ENCODE measurements around the gene KRTAP5-11.
"Not testable (repeated sequence)": the region's sequence is repeated elsewhere in the genome, so short reads cannot be mapped to it uniquely, and the experiment has no call there.

Gene KRTAP5-11

GRCh38 chr11:71568704-71569349 is 13.8 kb downstream of the KRTAP5-11 start:
- no peaks in the 10 kb centered on the region for H3K36me3 ChIP-seq (ENCODE audit: control insufficient read depth, insufficient read depth, low read length)
- H3K27ac ChIP-seq (ENCODE audit: low read length) = no peak overlapping the region
- H3K4me3 ChIP-seq (ENCODE audit: low read length) = no peak overlapping the region
- no peak for DNase-seq (ENCODE audit: low read depth, low spot score)
- WGBS (ENCODE audit: insufficient coverage, insufficient read length) = no CpG with 5 or more reads among the region's 8 CpGs
- no peaks in the 10 kb centered on the region for H3K27me3 ChIP-seq (ENCODE audit: control insufficient read depth, insufficient read depth, low read length)
- H3K4me1 ChIP-seq (ENCODE audit: control insufficient read depth, insufficient read depth, low read length) = 0 out of 2 replicates have a peak, but pooled peaks cover 2% of the 10 kb centered on the region
- no peaks in the 10 kb centered on the region for H3K9me3 ChIP-seq (ENCODE audit: control insufficient read depth, insufficient read depth, low read length)

- H3K27ac ChIP-seq (ENCODE audit: low read length); DNase-seq (ENCODE audit: low read depth, low spot score); H3K4me3 ChIP-seq (ENCODE audit: low read length); H3K4me1 ChIP-seq (ENCODE audit: control insufficient read depth, insufficient read depth, low read length); H3K36me3 ChIP-seq (ENCODE audit: control insufficient read depth, insufficient read depth, low read length); H3K9me3 ChIP-seq (ENCODE audit: control insufficient read depth, insufficient read depth, low read length); H3K27me3 ChIP-seq (ENCODE audit: control insufficient read depth, insufficient read depth, low read length): not testable (repeated sequence)
- WGBS (ENCODE audit: insufficient coverage, insufficient read length) = no CpG with 5 or more reads among the region's 8 CpGs
Observed at GRCh38 chr11:71567633-71568032, 15.0 kb downstream of the KRTAP5-11 start.

- WGBS (ENCODE audit: insufficient coverage, insufficient read length) = no CpG with 5 or more reads among the region's 21 CpGs
- not testable (repeated sequence) for DNase-seq (ENCODE audit: low read depth, low spot score); H3K4me3 ChIP-seq (ENCODE audit: low read length); H3K27me3 ChIP-seq (ENCODE audit: control insufficient read depth, insufficient read depth, low read length); H3K36me3 ChIP-seq (ENCODE audit: control insufficient read depth, insufficient read depth, low read length); H3K9me3 ChIP-seq (ENCODE audit: control insufficient read depth, insufficient read depth, low read length); H3K27ac ChIP-seq (ENCODE audit: low read length); H3K4me1 ChIP-seq (ENCODE audit: control insufficient read depth, insufficient read depth, low read length)
Observed at GRCh38 chr11:71566626-71567599, 15.8 kb downstream of the KRTAP5-11 start.

GRCh38 chr11:71566081-71566620 is 16.5 kb downstream of the KRTAP5-11 start:
- Histone ChIP-seq H3K36me3 (ENCODE audit: control insufficient read depth, insufficient read depth, low read length) (no peaks in the 10 kb centered on the region), H3K9me3 (ENCODE audit: control insufficient read depth, insufficient read depth, low read length) (no peaks in the 10 kb centered on the region), H3K27me3 (ENCODE audit: control insufficient read depth, insufficient read depth, low read length) (no peaks in the 10 kb centered on the region), H3K4me3 (ENCODE audit: low read length) (no peak overlapping the region), H3K4me1 (ENCODE audit: control insufficient read depth, insufficient read depth, low read length) (0 out of 2 replicates have a peak, but pooled peaks cover 2% of the 10 kb centered on the region), H3K27ac (ENCODE audit: low read length) (no peak overlapping the region)
- no CpG with 5 or more reads among the region's 10 CpGs for WGBS (ENCODE audit: insufficient coverage, insufficient read length)
- DNase-seq (ENCODE audit: low read depth, low spot score) = no peak

- Histone ChIP-seq H3K4me1 (ENCODE audit: control insufficient read depth, insufficient read depth, low read length) (0 out of 2 replicates have a peak, but pooled peaks cover 2% of the 10 kb centered on the region), H3K27me3 (ENCODE audit: control insufficient read depth, insufficient read depth, low read length) (no peaks in the 10 kb centered on the region), H3K36me3 (ENCODE audit: control insufficient read depth, insufficient read depth, low read length) (no peaks in the 10 kb centered on the region), H3K27ac (ENCODE audit: low read length) (no peak within 1 kb of the TSS), H3K4me3 (ENCODE audit: low read length) (no peak within 1 kb of the TSS), H3K9me3 (ENCODE audit: control insufficient read depth, insufficient read depth, low read length) (no peaks in the 10 kb centered on the region)
- DNase-seq (ENCODE audit: low read depth, low spot score) = no peak
- no CpG with 5 or more reads among the region's 5 CpGs for WGBS (ENCODE audit: insufficient coverage, insufficient read length)
Observed at GRCh38 chr11:71565263-71565662, 17.4 kb downstream of the KRTAP5-11 start, which contains the start of gene KRTAP5-10. TSS of gene KRTAP5-10 (plus strand) at chr11:71565563. CDS start at chr11:71565588, 25 bp downstream.

GRCh38 chr11:71564430-71564829 is 18.2 kb downstream of the KRTAP5-11 start:
- Histone ChIP-seq H3K9me3 (ENCODE audit: control insufficient read depth, insufficient read depth, low read length) (no peaks in the 10 kb centered on the region), H3K36me3 (ENCODE audit: control insufficient read depth, insufficient read depth, low read length) (no peaks in the 10 kb centered on the region), H3K4me3 (ENCODE audit: low read length) (no peak overlapping the region), H3K27ac (ENCODE audit: low read length) (no peak overlapping the region), H3K4me1 (ENCODE audit: control insufficient read depth, insufficient read depth, low read length) (0 out of 2 replicates have a peak, but pooled peaks cover 2% of the 10 kb centered on the region), H3K27me3 (ENCODE audit: control insufficient read depth, insufficient read depth, low read length) (no peaks in the 10 kb centered on the region)
- WGBS (ENCODE audit: insufficient coverage, insufficient read length) = no CpG with 5 or more reads among the region's 4 CpGs
- no peak for DNase-seq (ENCODE audit: low read depth, low spot score)

- no peaks in the 10 kb centered on the region; the same call in 1 of the 2 replicates for H3K9me3 ChIP-seq (ENCODE audit: control insufficient read depth, insufficient read depth, low read length)
- H3K4me3 ChIP-seq (ENCODE audit: low read length) = no peak overlapping the region
- peak; percentile 31 for DNase-seq (ENCODE audit: low read depth, low spot score)
- no CpG with 5 or more reads among the region's 8 CpGs for WGBS (ENCODE audit: insufficient coverage, insufficient read length)
- 0 out of 2 replicates have a peak, but pooled peaks cover 2% of the 10 kb centered on the region for H3K4me1 ChIP-seq (ENCODE audit: control insufficient read depth, insufficient read depth, low read length)
- H3K27ac ChIP-seq (ENCODE audit: low read length) = no peak overlapping the region
- H3K36me3 ChIP-seq (ENCODE audit: control insufficient read depth, insufficient read depth, low read length) = no peaks in the 10 kb centered on the region
- no peaks in the 10 kb centered on the region for H3K27me3 ChIP-seq (ENCODE audit: control insufficient read depth, insufficient read depth, low read length)
Observed at GRCh38 chr11:71563406-71563805, 19.3 kb downstream of the KRTAP5-11 start.

- Histone ChIP-seq H3K4me1 (ENCODE audit: control insufficient read depth, insufficient read depth, low read length) (0 out of 2 replicates have a peak, but pooled peaks cover under 1% of the 10 kb centered on the region), H3K9me3 (ENCODE audit: control insufficient read depth, insufficient read depth, low read length) (no peaks in the 10 kb centered on the region; the same call in 1 of the 2 replicates), H3K27ac (ENCODE audit: low read length) (no peak overlapping the region), H3K36me3 (ENCODE audit: control insufficient read depth, insufficient read depth, low read length) (no peaks in the 10 kb centered on the region), H3K4me3 (ENCODE audit: low read length) (no peak overlapping the region), H3K27me3 (ENCODE audit: control insufficient read depth, insufficient read depth, low read length) (no peaks in the 10 kb centered on the region)
- no peak for DNase-seq (ENCODE audit: low read depth, low spot score)
Observed at GRCh38 chr11:71562120-71562519, 20.6 kb downstream of the KRTAP5-11 start.

- H3K9me3 ChIP-seq (ENCODE audit: control insufficient read depth, insufficient read depth, low read length) = no peaks in the 10 kb centered on the region; the same call in 1 of the 2 replicates
- H3K4me3 ChIP-seq (ENCODE audit: low read length) = no peak overlapping the region
- H3K27me3 ChIP-seq (ENCODE audit: control insufficient read depth, insufficient read depth, low read length) = no peaks in the 10 kb centered on the region
- no CpG with 5 or more reads among the region's 1 CpG for WGBS (ENCODE audit: insufficient coverage, insufficient read length)
- no peaks in the 10 kb centered on the region for H3K36me3 ChIP-seq (ENCODE audit: control insufficient read depth, insufficient read depth, low read length)
- no peak overlapping the region for H3K27ac ChIP-seq (ENCODE audit: low read length)
- no peaks in the 10 kb centered on the region for H3K4me1 ChIP-seq (ENCODE audit: control insufficient read depth, insufficient read depth, low read length)
- no peak for DNase-seq (ENCODE audit: low read depth, low spot score)
Observed at GRCh38 chr11:71558996-71559395, 23.7 kb downstream of the KRTAP5-11 start.

- Histone ChIP-seq H3K9me3 (ENCODE audit: control insufficient read depth, insufficient read depth, low read length) (no peaks in the 10 kb centered on the region; the same call in 1 of the 2 replicates), H3K4me3 (ENCODE audit: low read length) (no peak overlapping the region), H3K4me1 (ENCODE audit: control insufficient read depth, insufficient read depth, low read length) (no peaks in the 10 kb centered on the region), H3K36me3 (ENCODE audit: control insufficient read depth, insufficient read depth, low read length) (no peaks in the 10 kb centered on the region), H3K27ac (ENCODE audit: low read length) (no peak overlapping the region), H3K27me3 (ENCODE audit: control insufficient read depth, insufficient read depth, low read length) (no peaks in the 10 kb centered on the region)
- DNase-seq (ENCODE audit: low read depth, low spot score) = no peak
Observed at GRCh38 chr11:71557257-71557656, 25.4 kb downstream of the KRTAP5-11 start.

Measured in iPS DF 6.9 (cell line).